BJ (cell line): ENCODE data around the gene CEP85. TPM values are rescaled to one million over a fixed set of nuclear protein-coding genes. Genes with fewer than 3 reads are reported as not detected.

Source experiments
- CTCF ChIA-PET: fragments of 350-600 bp; formaldehyde crosslinking; extraction: SDS; loops from one replicate; lab custom pipeline; 2021; ENCODE audit warnings: antibody characterized with exemption, inconsistent platforms; lab: Yijun Ruan, JAX
- POLR2A ChIA-PET: fragments of 300-600 bp; sonication (Branson Sonifier 250); formaldehyde crosslinking; extraction: SDS; loops from one replicate; lab custom pipeline; 2021; ENCODE audit warnings: antibody characterized with exemption; lab: Charles Lee
- DNase-seq: peaks from one replicate; pipeline ENCODE4 v3.0.0-alpha.2; 2011; ENCODE audit warnings: low read depth
- H3K27me3 ChIP-seq: 2 replicates; pipeline ENCODE4 v1.6.0; 2011; ENCODE audit warnings: low read length; ENCODE audit not compliant: control insufficient read depth, insufficient read depth
- H3K36me3 ChIP-seq: 2 replicates; pipeline ENCODE4 v1.5.1; 2011; ENCODE audit warnings: low read length; ENCODE audit not compliant: control insufficient read depth, insufficient read depth
- H3K4me3 ChIP-seq: 2 replicates; pipeline ENCODE4 v1.5.1; 2011; ENCODE audit warnings: low read depth, mild to moderate bottlenecking, control low read depth, low read length
- CTCF ChIP-seq: IDR thresholded peaks from 2 replicates; pipeline ENCODE4 v1.5.1; 2011; ENCODE audit warnings: low read depth, mild to moderate bottlenecking, control low read depth, inconsistent platforms, low read length, moderate library complexity; ENCODE audit not compliant: insufficient read depth
- polyA plus RNA-seq: library from polyadenylated mRNA; depleted of rRNA; stranded (reverse); fragments of >200 nt; gene quantifications from 2 replicates; pipeline ENCODE4 v1.2.3, GENCODE V29; 2011; rRNA removed

The CEP85 gene
- polyA plus RNA-seq, 1 experiment = 10.8 TPM

GRCh38 chr1:26327956-26328362, 94.0 kb downstream of the CEP85 start:
- ChIA-PET POLR2A (no interaction called here), CTCF (interaction anchor here (0.6 to 2.0 kb wide), 3 partner anchors 43 to 53 kb away, joined by 3 to 6 read pairs (median 4); partner anchors contain the start of gene SH3BGRL3)
- TF ChIP-seq CTCF = no peak
- Histone ChIP-seq H3K36me3 (no peaks in the 10 kb centered on the region), H3K27me3 (0 out of 2 replicates have a peak, but pooled peaks cover 3% of the 10 kb centered on the region), H3K4me3 (no peak overlapping the region)
- no peak for DNase-seq

Other genes starting within 250 kb of the CEP85 start
- gene PAFAH2, start 236.1 kb upstream of the CEP85 start, polyA plus RNA-seq = 11.9 and 13.2 TPM in 2 replicates
- 3.6 and 5.0 TPM in 2 replicates for gene EXTL1, start 212.4 kb upstream of the CEP85 start, polyA plus RNA-seq
- gene SLC30A2, start 188.1 kb upstream of the CEP85 start, polyA plus RNA-seq = not detected in 2 replicates
- not detected in 2 replicates for gene TRIM63, start 166.6 kb upstream of the CEP85 start, polyA plus RNA-seq
- 1.4 and 2.9 TPM in 2 replicates for gene PDIK1L, start 122.4 kb upstream of the CEP85 start, polyA plus RNA-seq
- not detected in 2 replicates for gene FAM110D, start 75.1 kb upstream of the CEP85 start, polyA plus RNA-seq
- gene C1orf232, start 65.2 kb upstream of the CEP85 start, polyA plus RNA-seq = not detected in 2 replicates
- gene ZNF593, start 64.3 kb upstream of the CEP85 start, polyA plus RNA-seq = 26.3 and 30.2 TPM in 2 replicates
- gene ZNF593OS, start 62.4 kb upstream of the CEP85 start, polyA plus RNA-seq = not detected in 2 replicates
- 0.23 and 0.63 TPM in 2 replicates for gene CNKSR1, start 56.7 kb upstream of the CEP85 start, polyA plus RNA-seq
- gene CATSPER4, start 43.6 kb upstream of the CEP85 start, polyA plus RNA-seq = not detected in 2 replicates
- 298 and 309 TPM in 2 replicates for gene SH3BGRL3, start 45.9 kb downstream of the CEP85 start, polyA plus RNA-seq
- 8.5 and 12.9 TPM in 2 replicates for gene UBXN11, start 72.4 kb downstream of the CEP85 start, polyA plus RNA-seq
- not detected in 2 replicates for gene CD52, start 83.8 kb downstream of the CEP85 start, polyA plus RNA-seq
- 0.20 and 0.44 TPM in 2 replicates for gene CRYBG2, start 119.9 kb downstream of the CEP85 start, polyA plus RNA-seq
- gene ZNF683, start 138.6 kb downstream of the CEP85 start, polyA plus RNA-seq = not detected in 2 replicates
- gene LIN28A, start 176.6 kb downstream of the CEP85 start, polyA plus RNA-seq = not detected in 2 replicates
- 37.2 and 46.2 TPM in 2 replicates for gene DHDDS, start 198.1 kb downstream of the CEP85 start, polyA plus RNA-seq
- 252 and 268 TPM in 2 replicates for gene HMGN2, start 238.2 kb downstream of the CEP85 start, polyA plus RNA-seq